HCT116 (cell line): ENCODE results near the gene PRPH2. TPM values are rescaled to one million over a fixed set of nuclear protein-coding genes. Genes with fewer than 3 reads are reported as not detected.

Source experiments
- ATAC-seq: fragments of 200-7000 bp; cut with Tn5 transposase; 2 replicates; pipeline ENCODE4 v1.9.1; 2020; ENCODE audit warnings: mild to moderate bottlenecking, moderate library complexity
- BruUV-seq: library from RNA; stranded (reverse); fragments of 400-500 nt; replicated peaks from 2 replicates; lab custom pipeline; 2021; lab: Mats Ljungman, UMichigan
- CTCF ChIA-PET: fragments of 300-600 bp; sonication (Branson Sonifier 250); formaldehyde crosslinking; loops from one replicate; lab custom pipeline; 2021; ENCODE audit warnings: antibody characterized with exemption; lab: Charles Lee
- POLR2A ChIA-PET: fragments of 300-600, 350-600 bp; sonication (Branson Sonifier 250); formaldehyde crosslinking; loops from one replicate; lab custom pipeline; 2021; ENCODE audit warnings: antibody characterized with exemption; lab: Charles Lee
- RAD21 ChIA-PET, 2 experiments: fragments of 300-600 bp; sonication (Branson Sonifier 250); formaldehyde crosslinking; loops; one replicate each; lab custom pipeline; 2023; ENCODE audit warnings: low total read pairs in 2 of 2; ENCODE audit not compliant: uncharacterized antibody in 2 of 2, unreplicated experiment in 2 of 2, low non-redundant PET in 1 of 2; lab: Charles Lee
- DNase-seq: peaks from one replicate; pipeline ENCODE4 v3.0.0-alpha.2; 2010; ENCODE audit warnings: low read depth, low spot score
- H2AFZ ChIP-seq: fragments of 200-600 bp; shearing (Covaris generic), sonication (generic); 2 replicates; pipeline ENCODE4 v1.6.1; 2017; ENCODE audit warnings: low read depth, mixed run types, mixed read lengths, antibody characterized with exemption, low read length; ENCODE audit not compliant: poor library complexity, severe bottlenecking
- H3K27ac ChIP-seq: 2 replicates; pipeline ENCODE4 v1.5.1; 2012; ENCODE audit warnings: low read depth, low read length
- H3K27me3 ChIP-seq: fragments of 200-600 bp; sonication (generic); 2 replicates; pipeline ENCODE4 v1.6.1; 2016; ENCODE audit warnings: mixed run types, low read length, mixed read lengths; ENCODE audit not compliant: insufficient read depth
- H3K36me3 ChIP-seq, 2 experiments: fragments of 200-500 bp in 1 of 2; fragments of 200-600 bp in 1 of 2; sonication (Bioruptor generic) in 1 of 2; sonication (generic) in 1 of 2; 2 replicates each; pipeline versions ENCODE4 v1.5.1 to v1.6.1; 2014 to 2016; ENCODE audit warnings: low read length in 2 of 2, inconsistent platforms in 1 of 2, mixed read lengths in 1 of 2, mixed run types in 1 of 2; ENCODE audit not compliant: insufficient read depth in 2 of 2, control insufficient read depth in 1 of 2
- H3K4me1 ChIP-seq, 2 experiments: fragments of 200-600 bp in 1 of 2; sonication (generic) in 1 of 2; 2 replicates each; pipeline versions ENCODE4 v1.5.1 to v1.6.1; 2012 to 2017; ENCODE audit warnings: low read length in 2 of 2, inconsistent platforms in 1 of 2, mild to moderate bottlenecking in 1 of 2, mixed read lengths in 1 of 2, mixed run types in 1 of 2, moderate library complexity in 1 of 2; ENCODE audit not compliant: insufficient read depth in 2 of 2, control insufficient read depth in 1 of 2
- H3K4me2 ChIP-seq: fragments of 200-600 bp; sonication (generic); 2 replicates; pipeline ENCODE4 v1.6.1; 2017; ENCODE audit warnings: mixed run types, low read length, mixed read lengths
- H3K4me3 ChIP-seq, 2 experiments: fragments of 200-600 bp in 1 of 2; sonication (generic) in 1 of 2; replicated peaks in 1 of 2; 2 replicates each; pipeline ENCODE4 v1.5.1; 2011 to 2016; ENCODE audit warnings: low read length in 2 of 2, control low read depth in 1 of 2, low read depth in 1 of 2, mild to moderate bottlenecking in 1 of 2, mixed read lengths in 1 of 2, mixed run types in 1 of 2
- H3K79me2 ChIP-seq: fragments of 200-600 bp; sonication (generic); 2 replicates; pipeline ENCODE4 v1.6.1; 2017; ENCODE audit warnings: mild to moderate bottlenecking, mixed run types, low read length, moderate library complexity, mixed read lengths; ENCODE audit not compliant: insufficient read depth
- H3K9ac ChIP-seq: fragments of 200-600 bp; sonication (generic); 2 replicates; pipeline ENCODE4 v1.6.1; 2016; ENCODE audit warnings: low read length, mixed read lengths
- H3K9me2 ChIP-seq: fragments of 200-600 bp; sonication (generic), shearing (Covaris generic); 2 replicates; pipeline ENCODE4 v1.6.1; 2017; ENCODE audit warnings: mixed run types, mild to moderate bottlenecking, moderate library complexity; ENCODE audit not compliant: insufficient read depth
- H3K9me3 ChIP-seq, 2 experiments: fragments of 200-500 bp in 1 of 2; fragments of 200-600 bp in 1 of 2; sonication (Bioruptor generic) in 1 of 2; sonication (generic) in 1 of 2; 2 replicates each; pipeline ENCODE4 v1.6.1; 2014 to 2017; ENCODE audit warnings: low read length in 2 of 2, mixed read lengths in 2 of 2, inconsistent platforms in 1 of 2, low read depth in 1 of 2, mild to moderate bottlenecking in 1 of 2, mixed run types in 1 of 2, moderate library complexity in 1 of 2; ENCODE audit not compliant: control insufficient read depth in 1 of 2, insufficient read depth in 1 of 2
- H4K20me1 ChIP-seq: fragments of 200-600 bp; sonication (generic), shearing (Covaris generic); 2 replicates; pipeline ENCODE4 v1.6.1; 2017; ENCODE audit warnings: mixed run types, mild to moderate bottlenecking, moderate library complexity; ENCODE audit not compliant: insufficient read depth
- CEBPB ChIP-seq: IDR thresholded peaks from 2 replicates; pipeline ENCODE4 v1.6.1; 2012; ENCODE audit warnings: low read depth
- FOSL1 ChIP-seq: IDR thresholded peaks from 2 replicates; pipeline ENCODE4 v1.6.1; 2012; ENCODE audit warnings: low read depth
- JUND ChIP-seq: IDR thresholded peaks from 2 replicates; pipeline ENCODE4 v1.6.1; 2012
- POLR2A ChIP-seq: IDR thresholded peaks from 2 replicates; pipeline ENCODE4 v1.7.0; 2011; ENCODE audit warnings: borderline replicate concordance; ENCODE audit not compliant: insufficient read depth, insufficient read length; ENCODE audit errors: extremely low read depth
- RAD21 ChIP-seq: IDR thresholded peaks from 2 replicates; pipeline ENCODE4 v1.6.1; 2012; ENCODE audit warnings: low read depth, mild to moderate bottlenecking
- SP1 ChIP-seq: IDR thresholded peaks from 2 replicates; pipeline ENCODE4 v1.6.1; 2012; ENCODE audit warnings: low read depth
- SRF ChIP-seq: IDR thresholded peaks from 2 replicates; pipeline ENCODE4 v1.6.1; 2012; ENCODE audit warnings: low read depth
- YY1 ChIP-seq: IDR thresholded peaks from 2 replicates; pipeline ENCODE4 v1.6.1; 2011; ENCODE audit warnings: low read length, low read depth, moderate library complexity, mild to moderate bottlenecking; ENCODE audit not compliant: insufficient replicate concordance; ENCODE audit errors: extremely low read depth
- ZFX ChIP-seq: fragments of 450-650 bp; IDR thresholded peaks from 2 replicates; pipeline ENCODE4 v1.6.1; 2017
- ZNF274 ChIP-seq: fragments of 200-500 bp; sonication (Bioruptor generic); IDR thresholded peaks from 2 replicates; pipeline ENCODE4 v1.6.1; 2014; ENCODE audit warnings: mild to moderate bottlenecking, low read depth, low read length, inconsistent platforms
- intact Hi-C: fragments of 100-400 bp; cut with micrococcal nuclease; formaldehyde crosslinking; loops from 2 replicates; pipeline ENCODE4 v1.10.0; 2022
- total RNA-seq: library from RNA; stranded (reverse); gene quantifications from one replicate; pipeline ENCODE4 v1.2.1, GENCODE V29; 2021; ENCODE audit not compliant: unreplicated experiment
- TF ChIP-seq, protein P1 (sequence below): IDR thresholded peaks from 2 replicates; pipeline ENCODE4 v1.6.1; 2012
- TF ChIP-seq, protein P2 (sequence below): IDR thresholded peaks from 2 replicates; pipeline ENCODE4 v1.6.1; 2012; ENCODE audit warnings: low read depth
- TF ChIP-seq, protein P3 (sequence below): IDR thresholded peaks from 2 replicates; pipeline ENCODE4 v1.6.1; 2012
- TF ChIP-seq, protein P4 (sequence below), 3 experiments: fragments of 200-600 bp in 1 of 3; sonication (generic) in 1 of 3; IDR thresholded peaks in 2 of 3; conservative IDR thresholded peaks in 1 of 3; 2 replicates each; pipeline ENCODE4 v1.5.1; 2012 to 2017; ENCODE audit warnings: low read depth in 2 of 3, low read length in 2 of 3, antibody characterized with exemption in 1 of 3, borderline replicate concordance in 1 of 3, control low read depth in 1 of 3, mild to moderate bottlenecking in 1 of 3, mixed read lengths in 1 of 3, mixed run types in 1 of 3, moderate library complexity in 1 of 3; ENCODE audit not compliant: insufficient read depth in 1 of 3

The PRPH2 gene
- total RNA-seq, 1 experiment from 2014 or later: not detected

DNA sequence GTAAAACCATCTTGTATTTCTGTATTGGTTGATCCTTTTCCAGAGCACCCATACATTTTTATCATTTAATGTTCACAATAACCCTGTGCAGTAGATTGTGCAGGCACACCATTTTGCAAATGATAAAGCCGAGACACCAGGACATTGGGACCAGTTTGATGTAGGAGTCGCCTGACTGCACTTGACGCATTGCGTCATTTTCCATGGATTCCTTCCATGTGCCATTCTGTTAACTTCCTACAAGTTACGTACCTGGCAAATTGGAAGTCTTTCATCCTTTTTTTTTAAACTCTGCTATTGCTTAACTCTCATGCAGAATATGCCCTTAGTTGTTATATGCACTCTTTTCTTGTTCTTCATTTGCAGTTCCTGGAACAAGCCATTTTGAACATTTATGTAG, 43.0 kb downstream of the PRPH2 start:
- Histone ChIP-seq H3K9ac (no peak overlapping the region), H4K20me1 (no peaks in the 10 kb centered on the region), H3K9me3 (no peaks in the 10 kb centered on the region), H3K27me3 (no peaks in the 10 kb centered on the region), H3K36me3 (peaks cover 23 to 45% of the 10 kb centered on the region in 2 experiments), H3K4me1 (no peaks in the 10 kb centered on the region), H3K4me3 (no peak overlapping the region), H3K27ac (no peak overlapping the region), H3K9me2 (no peaks in the 10 kb centered on the region), H2AFZ (no peak overlapping the region), H3K4me2 (no peak overlapping the region), H3K79me2 (no peaks in the 10 kb centered on the region)
- ATAC-seq: no peak
- CTCF ChIA-PET: interaction anchor here (1.1 kb wide), 1 partner anchor 18 kb away, joined by 4 read pairs; no protein-coding TSS in a partner anchor
- no peak for DNase-seq
- POLR2A ChIA-PET: no interaction called here
- RAD21 ChIA-PET: no interaction called here
- intact Hi-C loops: loop anchor here (1.0 kb wide), 1 partner anchor 43 kb away; no protein-coding TSS in a partner anchor
- no TSS peak for BruUV-seq
- no peak for TF ChIP-seq ZFX
- no peak for TF ChIP-seq SRF
- no peak for TF ChIP-seq RAD21
- no peak for TF ChIP-seq POLR2A
- TF ChIP-seq, protein P1, sequence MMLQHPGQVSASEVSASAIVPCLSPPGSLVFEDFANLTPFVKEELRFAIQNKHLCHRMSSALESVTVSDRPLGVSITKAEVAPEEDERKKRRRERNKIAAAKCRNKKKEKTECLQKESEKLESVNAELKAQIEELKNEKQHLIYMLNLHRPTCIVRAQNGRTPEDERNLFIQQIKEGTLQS: no peak
- no peak for TF ChIP-seq CEBPB
- TF ChIP-seq, protein P2, sequence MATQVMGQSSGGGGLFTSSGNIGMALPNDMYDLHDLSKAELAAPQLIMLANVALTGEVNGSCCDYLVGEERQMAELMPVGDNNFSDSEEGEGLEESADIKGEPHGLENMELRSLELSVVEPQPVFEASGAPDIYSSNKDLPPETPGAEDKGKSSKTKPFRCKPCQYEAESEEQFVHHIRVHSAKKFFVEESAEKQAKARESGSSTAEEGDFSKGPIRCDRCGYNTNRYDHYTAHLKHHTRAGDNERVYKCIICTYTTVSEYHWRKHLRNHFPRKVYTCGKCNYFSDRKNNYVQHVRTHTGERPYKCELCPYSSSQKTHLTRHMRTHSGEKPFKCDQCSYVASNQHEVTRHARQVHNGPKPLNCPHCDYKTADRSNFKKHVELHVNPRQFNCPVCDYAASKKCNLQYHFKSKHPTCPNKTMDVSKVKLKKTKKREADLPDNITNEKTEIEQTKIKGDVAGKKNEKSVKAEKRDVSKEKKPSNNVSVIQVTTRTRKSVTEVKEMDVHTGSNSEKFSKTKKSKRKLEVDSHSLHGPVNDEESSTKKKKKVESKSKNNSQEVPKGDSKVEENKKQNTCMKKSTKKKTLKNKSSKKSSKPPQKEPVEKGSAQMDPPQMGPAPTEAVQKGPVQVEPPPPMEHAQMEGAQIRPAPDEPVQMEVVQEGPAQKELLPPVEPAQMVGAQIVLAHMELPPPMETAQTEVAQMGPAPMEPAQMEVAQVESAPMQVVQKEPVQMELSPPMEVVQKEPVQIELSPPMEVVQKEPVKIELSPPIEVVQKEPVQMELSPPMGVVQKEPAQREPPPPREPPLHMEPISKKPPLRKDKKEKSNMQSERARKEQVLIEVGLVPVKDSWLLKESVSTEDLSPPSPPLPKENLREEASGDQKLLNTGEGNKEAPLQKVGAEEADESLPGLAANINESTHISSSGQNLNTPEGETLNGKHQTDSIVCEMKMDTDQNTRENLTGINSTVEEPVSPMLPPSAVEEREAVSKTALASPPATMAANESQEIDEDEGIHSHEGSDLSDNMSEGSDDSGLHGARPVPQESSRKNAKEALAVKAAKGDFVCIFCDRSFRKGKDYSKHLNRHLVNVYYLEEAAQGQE: no peak
- TF ChIP-seq YY1: no peak
- TF ChIP-seq, protein P3, sequence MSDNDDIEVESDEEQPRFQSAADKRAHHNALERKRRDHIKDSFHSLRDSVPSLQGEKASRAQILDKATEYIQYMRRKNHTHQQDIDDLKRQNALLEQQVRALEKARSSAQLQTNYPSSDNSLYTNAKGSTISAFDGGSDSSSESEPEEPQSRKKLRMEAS: no peak
- no peak for TF ChIP-seq ZNF274
- TF ChIP-seq, protein P4, sequence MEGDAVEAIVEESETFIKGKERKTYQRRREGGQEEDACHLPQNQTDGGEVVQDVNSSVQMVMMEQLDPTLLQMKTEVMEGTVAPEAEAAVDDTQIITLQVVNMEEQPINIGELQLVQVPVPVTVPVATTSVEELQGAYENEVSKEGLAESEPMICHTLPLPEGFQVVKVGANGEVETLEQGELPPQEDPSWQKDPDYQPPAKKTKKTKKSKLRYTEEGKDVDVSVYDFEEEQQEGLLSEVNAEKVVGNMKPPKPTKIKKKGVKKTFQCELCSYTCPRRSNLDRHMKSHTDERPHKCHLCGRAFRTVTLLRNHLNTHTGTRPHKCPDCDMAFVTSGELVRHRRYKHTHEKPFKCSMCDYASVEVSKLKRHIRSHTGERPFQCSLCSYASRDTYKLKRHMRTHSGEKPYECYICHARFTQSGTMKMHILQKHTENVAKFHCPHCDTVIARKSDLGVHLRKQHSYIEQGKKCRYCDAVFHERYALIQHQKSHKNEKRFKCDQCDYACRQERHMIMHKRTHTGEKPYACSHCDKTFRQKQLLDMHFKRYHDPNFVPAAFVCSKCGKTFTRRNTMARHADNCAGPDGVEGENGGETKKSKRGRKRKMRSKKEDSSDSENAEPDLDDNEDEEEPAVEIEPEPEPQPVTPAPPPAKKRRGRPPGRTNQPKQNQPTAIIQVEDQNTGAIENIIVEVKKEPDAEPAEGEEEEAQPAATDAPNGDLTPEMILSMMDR (IDR thresholded peaks at IDR 0.05 in 2 of 3, conservative IDR thresholded peaks at IDR 0.05 in 1 of 3; ENCODE audit: borderline replicate concordance in 1 of 3, insufficient read depth in 1 of 3, low read depth in 2 of 3, low read length in 2 of 3): no peak
- TF ChIP-seq JUND: no peak
- TF ChIP-seq SP1: no peak
- no peak for TF ChIP-seq FOSL1
- TF ChIP-seq, all 23 proteins: peak for 0
